ENCODE results near the gene MRPL1.
"Not testable (repeated sequence)": the region's sequence is repeated elsewhere in the genome, so short reads cannot be mapped to it uniquely, and the experiment has no call there.

MRPL1 gene

GRCh38 chr4:77958897-77959296, 96.3 kb downstream of the MRPL1 start:
- Mint-ChIP-seq H3K4me3 (no peak overlapping the region), H3K4me1 (ENCODE audit: low read depth) (peaks cover 17% of the 10 kb centered on the region), H3K27ac (no peak overlapping the region), H3K36me3 (ENCODE audit: low read depth) (peaks cover 15% of the 10 kb centered on the region), H3K9me3 (no peaks in the 10 kb centered on the region), H3K27me3 (no peaks in the 10 kb centered on the region)
- DNase-seq: no peak

DNA sequence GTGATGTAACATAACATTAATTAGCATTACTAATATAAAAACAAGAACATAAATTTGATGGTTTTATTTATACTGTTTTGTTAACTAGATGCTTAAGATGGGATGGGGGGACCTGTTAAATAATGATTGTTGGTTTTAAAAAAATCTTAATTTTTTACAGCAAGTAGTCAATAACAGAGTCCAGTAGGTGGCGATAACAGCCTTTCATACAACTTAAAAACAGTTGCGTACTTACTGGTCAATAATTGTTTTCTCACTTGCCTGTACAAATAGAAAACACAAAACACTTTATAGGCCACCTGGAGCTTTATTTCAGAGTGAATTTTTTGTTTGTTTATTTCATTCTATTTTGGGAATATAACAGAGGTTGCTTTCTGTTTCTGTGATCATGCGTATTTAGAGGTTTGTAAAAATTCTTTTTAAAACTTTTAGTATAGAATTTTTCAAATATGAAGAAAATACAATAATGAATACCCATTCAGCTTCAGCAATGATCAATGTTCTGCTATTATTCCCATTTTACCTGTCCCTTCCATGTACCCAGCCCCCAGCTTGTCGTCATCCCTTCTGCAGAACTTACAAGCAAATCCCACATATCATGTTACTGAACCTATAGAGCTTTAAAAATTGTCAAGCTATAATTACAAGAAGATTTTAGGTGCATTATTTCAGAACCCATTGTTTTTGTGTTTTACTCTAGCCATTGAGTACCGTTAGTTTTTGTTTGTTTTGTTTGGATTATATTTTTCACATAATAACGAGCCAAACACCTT, 97.1 kb downstream of the MRPL1 start:
- H3K4me1 Mint-ChIP-seq (ENCODE audit: low read depth): peaks cover 17% of the 10 kb centered on the region
- H3K27me3 Mint-ChIP-seq: no peaks in the 10 kb centered on the region
- no peaks in the 10 kb centered on the region for H3K9me3 Mint-ChIP-seq
- H3K27ac Mint-ChIP-seq: no peak overlapping the region
- DNase-seq: no peak
- H3K36me3 Mint-ChIP-seq (ENCODE audit: low read depth): peaks cover 8% of the 10 kb centered on the region
- H3K4me3 Mint-ChIP-seq: no peak overlapping the region

DNA sequence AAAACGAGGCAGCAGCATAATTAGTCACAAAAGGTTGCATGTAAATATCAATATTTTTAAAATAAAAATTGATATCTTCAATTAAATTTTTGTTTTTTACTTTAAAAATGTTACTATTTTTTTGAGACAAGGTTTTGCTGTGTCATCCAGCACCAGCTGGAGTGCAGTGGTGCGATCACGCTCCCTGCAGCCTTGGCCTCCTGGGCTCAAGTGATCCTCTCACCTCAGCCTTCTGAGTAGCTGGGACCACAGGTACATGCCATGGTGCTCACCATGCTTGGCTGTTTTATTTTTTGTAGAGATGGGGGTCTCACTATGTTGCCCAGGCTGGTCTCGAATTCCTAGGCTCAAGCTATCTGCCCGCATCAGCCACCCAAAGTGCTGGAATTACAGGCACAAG, 97.7 kb downstream of the MRPL1 start:
- Mint-ChIP-seq H3K27me3 (no peaks in the 10 kb centered on the region), H3K27ac (no peak overlapping the region), H3K9me3 (no peaks in the 10 kb centered on the region), H3K36me3 (ENCODE audit: low read depth) (peaks cover 4% of the 10 kb centered on the region), H3K4me3 (no peak overlapping the region), H3K4me1 (ENCODE audit: low read depth) (peaks cover 17% of the 10 kb centered on the region)
- no peak for DNase-seq

DNA sequence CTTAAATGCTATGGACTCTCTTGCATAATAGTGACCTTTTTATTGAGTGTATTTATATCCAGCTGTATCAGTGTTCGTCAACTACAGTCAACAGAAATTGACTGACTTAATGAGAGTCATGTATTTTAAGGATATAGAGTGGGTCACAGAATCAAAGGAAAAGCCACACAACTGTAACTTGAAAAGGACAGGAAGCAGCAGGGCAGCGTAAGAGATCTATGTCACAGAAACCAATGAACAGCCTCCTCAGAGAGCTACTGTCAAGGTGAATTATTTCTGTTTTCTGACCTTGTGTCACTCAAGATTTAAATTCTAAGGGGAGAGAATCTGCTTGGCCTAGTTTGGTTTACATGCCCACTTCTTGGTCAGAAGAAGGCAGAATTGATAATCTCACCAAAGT, 100.4 kb downstream of the MRPL1 start:
- H3K27me3 Mint-ChIP-seq: no peaks in the 10 kb centered on the region
- no peak for DNase-seq
- H3K4me1 Mint-ChIP-seq (ENCODE audit: low read depth): peaks cover 5% of the 10 kb centered on the region
- H3K36me3 Mint-ChIP-seq (ENCODE audit: low read depth): no peaks in the 10 kb centered on the region
- no peaks in the 10 kb centered on the region for H3K9me3 Mint-ChIP-seq
- H3K27ac Mint-ChIP-seq: no peak overlapping the region
- H3K4me3 Mint-ChIP-seq: no peak overlapping the region

DNA sequence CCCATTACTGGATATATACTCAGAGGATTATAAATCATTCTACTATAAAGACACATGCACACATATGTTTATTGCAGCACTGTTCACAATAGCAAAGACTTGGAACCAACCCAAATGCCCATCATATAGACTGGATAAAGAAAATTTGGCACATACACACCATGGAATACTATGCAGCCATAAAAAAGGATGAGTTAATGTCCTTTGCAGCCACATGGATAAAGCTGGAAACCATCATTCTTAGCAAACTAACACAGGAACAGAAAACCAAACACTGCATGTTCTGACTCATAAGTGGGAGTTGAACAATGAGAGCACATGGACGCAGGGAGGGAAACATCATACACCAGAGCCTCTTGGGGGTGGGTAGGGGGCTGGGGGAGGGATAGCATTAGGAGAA, 111.0 kb downstream of the MRPL1 start:
- not testable (repeated sequence) for H3K36me3 Mint-ChIP-seq (ENCODE audit: low read depth); DNase-seq; H3K9me3 Mint-ChIP-seq; H3K4me3 Mint-ChIP-seq; H3K27ac Mint-ChIP-seq; H3K4me1 Mint-ChIP-seq (ENCODE audit: low read depth)
- H3K27me3 Mint-ChIP-seq: peaks cover 21% of the 10 kb centered on the region

DNA sequence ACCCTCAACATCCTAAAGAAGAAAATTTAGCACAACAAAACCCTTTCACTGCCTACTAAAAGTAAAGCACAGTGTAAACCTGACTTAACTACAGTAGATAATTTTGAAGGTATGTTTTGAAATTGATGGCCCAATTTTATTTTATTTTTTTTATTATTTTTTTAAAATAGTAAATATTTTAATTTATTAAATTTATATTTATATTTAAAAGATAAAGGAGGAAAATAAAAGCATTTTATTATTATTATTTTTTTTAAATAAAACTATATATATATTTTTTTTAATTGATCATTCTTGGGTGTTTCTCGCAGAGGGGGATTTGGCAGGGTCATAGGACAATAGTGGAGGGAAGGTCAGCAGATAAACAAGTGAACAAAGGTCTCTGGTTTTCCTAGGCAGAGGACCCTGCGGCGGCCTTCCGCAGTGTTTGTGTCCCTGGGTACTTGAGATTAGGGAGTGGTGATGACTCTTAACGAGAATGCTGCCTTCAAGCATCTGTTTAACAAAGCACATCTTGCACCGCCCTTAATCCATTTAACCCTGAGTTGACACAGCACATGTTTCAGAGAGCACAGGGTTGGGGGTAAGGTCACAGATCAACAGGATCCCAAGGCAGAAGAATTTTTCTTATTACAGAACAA, 120.4 kb downstream of the MRPL1 start:
- not testable (repeated sequence) for H3K36me3 Mint-ChIP-seq (ENCODE audit: low read depth); H3K9me3 Mint-ChIP-seq; DNase-seq; H3K4me1 Mint-ChIP-seq (ENCODE audit: low read depth); H3K27ac Mint-ChIP-seq; H3K4me3 Mint-ChIP-seq
- H3K27me3 Mint-ChIP-seq: peaks cover 19% of the 10 kb centered on the region

GRCh38 chr4:77983612-77984311, 121.1 kb downstream of the MRPL1 start:
- H3K36me3 Mint-ChIP-seq (ENCODE audit: low read depth); H3K9me3 Mint-ChIP-seq; H3K27ac Mint-ChIP-seq; H3K4me3 Mint-ChIP-seq; H3K4me1 Mint-ChIP-seq (ENCODE audit: low read depth); DNase-seq: not testable (repeated sequence)
- peaks cover 19% of the 10 kb centered on the region for H3K27me3 Mint-ChIP-seq

DNA sequence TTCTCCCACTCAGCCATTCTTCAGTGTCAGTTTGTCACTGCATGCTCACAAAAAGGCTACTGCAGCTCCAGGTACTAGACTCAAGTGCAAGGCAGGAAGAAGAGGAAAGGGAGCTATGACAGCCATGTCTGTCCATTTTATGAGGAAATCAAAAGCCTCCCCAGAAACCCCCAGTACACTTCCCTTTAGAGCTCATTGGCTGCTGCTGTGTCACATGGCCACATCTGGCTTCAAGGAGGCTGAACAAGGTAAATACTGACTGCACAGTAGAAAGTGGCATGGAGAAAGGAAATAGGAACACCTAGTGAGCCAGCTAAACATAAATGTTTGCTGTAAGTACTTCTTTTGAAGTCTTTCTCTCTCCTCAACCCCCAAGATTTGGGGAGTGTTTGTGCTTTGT, 127.3 kb downstream of the MRPL1 start:
- peaks cover 12% of the 10 kb centered on the region for H3K27me3 Mint-ChIP-seq
- no peaks in the 10 kb centered on the region for H3K4me1 Mint-ChIP-seq (ENCODE audit: low read depth)
- H3K4me3 Mint-ChIP-seq: no peak overlapping the region
- no peak overlapping the region for H3K27ac Mint-ChIP-seq
- H3K9me3 Mint-ChIP-seq: no peaks in the 10 kb centered on the region
- no peaks in the 10 kb centered on the region for H3K36me3 Mint-ChIP-seq (ENCODE audit: low read depth)
- no peak for DNase-seq

- DNase-seq: no peak
- peaks cover 12% of the 10 kb centered on the region for H3K27me3 Mint-ChIP-seq
These were observed 127.8 kb downstream of the MRPL1 start for GRCh38 chr4:77990456-77990855.

GRCh38 chr4:77990904-77991358, 128.3 kb downstream of the MRPL1 start:
- no peaks in the 10 kb centered on the region for H3K4me1 Mint-ChIP-seq (ENCODE audit: low read depth)
- no peaks in the 10 kb centered on the region for H3K9me3 Mint-ChIP-seq
- H3K27ac Mint-ChIP-seq: no peak overlapping the region
- DNase-seq: no peak
- H3K27me3 Mint-ChIP-seq: peaks cover 12% of the 10 kb centered on the region
- no peaks in the 10 kb centered on the region for H3K36me3 Mint-ChIP-seq (ENCODE audit: low read depth)
- no peak overlapping the region for H3K4me3 Mint-ChIP-seq

More at GRCh38 chr4:77990456-77990855, 127.8 kb downstream of the MRPL1 start:
- H3K4me3 Mint-ChIP-seq: no peak overlapping the region
- no peaks in the 10 kb centered on the region for H3K36me3 Mint-ChIP-seq (ENCODE audit: low read depth)
- no peaks in the 10 kb centered on the region for H3K9me3 Mint-ChIP-seq
- no peak overlapping the region for H3K27ac Mint-ChIP-seq
- no peaks in the 10 kb centered on the region for H3K4me1 Mint-ChIP-seq (ENCODE audit: low read depth)

DNA sequence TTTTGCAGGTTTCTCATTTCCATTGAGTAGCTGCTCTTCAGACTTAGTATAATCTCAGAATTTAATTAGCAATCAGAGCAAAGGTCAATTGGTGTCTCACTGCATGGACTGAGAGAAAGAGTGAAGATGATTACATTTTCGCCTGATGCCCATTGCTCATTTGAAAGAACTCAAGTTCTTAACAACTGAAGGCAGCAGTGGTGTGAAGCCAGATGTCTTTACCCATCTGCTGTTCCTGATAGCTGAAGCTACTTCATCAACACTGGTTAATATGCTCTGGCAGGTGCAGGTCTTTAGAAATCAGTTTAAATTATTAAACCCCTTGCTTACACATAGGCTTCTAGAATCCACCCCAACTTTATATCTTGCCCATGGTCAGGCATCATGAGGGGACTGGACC, 130.0 kb downstream of the MRPL1 start:
- H3K4me1 Mint-ChIP-seq (ENCODE audit: low read depth): no peaks in the 10 kb centered on the region
- H3K9me3 Mint-ChIP-seq: no peaks in the 10 kb centered on the region
- H3K27me3 Mint-ChIP-seq: peaks cover 12% of the 10 kb centered on the region
- no peaks in the 10 kb centered on the region for H3K36me3 Mint-ChIP-seq (ENCODE audit: low read depth)
- no peak for DNase-seq
- no peak overlapping the region for H3K4me3 Mint-ChIP-seq
- no peak overlapping the region for H3K27ac Mint-ChIP-seq

- no peak overlapping the region for H3K27ac Mint-ChIP-seq
- H3K9me3 Mint-ChIP-seq: no peaks in the 10 kb centered on the region
- H3K27me3 Mint-ChIP-seq: peaks cover 3% of the 10 kb centered on the region
- no peaks in the 10 kb centered on the region for H3K4me1 Mint-ChIP-seq (ENCODE audit: low read depth)
- H3K4me3 Mint-ChIP-seq: no peak overlapping the region
- H3K36me3 Mint-ChIP-seq (ENCODE audit: low read depth): no peaks in the 10 kb centered on the region
- no peak for DNase-seq
These were observed 131.6 kb downstream of the MRPL1 start for GRCh38 chr4:77994194-77994721.

- Mint-ChIP-seq H3K4me3 (no peak overlapping the region), H3K27ac (no peak overlapping the region), H3K9me3 (no peaks in the 10 kb centered on the region), H3K27me3 (peaks cover 3% of the 10 kb centered on the region), H3K4me1 (ENCODE audit: low read depth) (no peaks in the 10 kb centered on the region), H3K36me3 (ENCODE audit: low read depth) (no peaks in the 10 kb centered on the region)
- DNase-seq: no peak
These were observed 133.4 kb downstream of the MRPL1 start for GRCh38 chr4:77996076-77996475.

DNA sequence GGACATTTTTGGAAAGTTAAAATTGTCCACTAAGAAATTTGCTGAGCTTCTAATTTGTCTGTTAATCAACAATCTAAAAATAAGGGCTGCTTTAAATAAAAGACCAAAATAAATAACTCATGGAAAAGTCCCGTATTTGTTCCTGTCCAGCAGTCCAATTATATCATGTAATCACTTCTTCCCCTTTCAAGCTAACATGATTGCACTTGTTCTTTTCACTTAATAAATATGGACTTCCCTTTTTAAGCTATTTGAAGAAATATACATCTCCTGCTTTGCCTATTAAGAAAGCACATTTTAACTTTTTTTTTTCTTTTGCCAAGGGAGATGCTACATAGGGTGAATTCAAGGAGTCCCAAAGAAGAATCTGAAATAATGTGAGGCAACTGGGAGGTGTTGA, 138.9 kb downstream of the MRPL1 start:
- no peak for DNase-seq
- Mint-ChIP-seq H3K4me3 (no peak overlapping the region), H3K27me3 (peaks cover 6% of the 10 kb centered on the region), H3K4me1 (ENCODE audit: low read depth) (no peaks in the 10 kb centered on the region), H3K27ac (no peak overlapping the region), H3K36me3 (ENCODE audit: low read depth) (no peaks in the 10 kb centered on the region), H3K9me3 (no peaks in the 10 kb centered on the region)

- H3K9me3 Mint-ChIP-seq: no peaks in the 10 kb centered on the region
- no peak overlapping the region for H3K4me3 Mint-ChIP-seq
- no peaks in the 10 kb centered on the region for H3K36me3 Mint-ChIP-seq (ENCODE audit: low read depth)
- H3K27me3 Mint-ChIP-seq: peaks cover 6% of the 10 kb centered on the region
- no peak for DNase-seq
- no peak overlapping the region for H3K27ac Mint-ChIP-seq
- H3K4me1 Mint-ChIP-seq (ENCODE audit: low read depth): no peaks in the 10 kb centered on the region
These were observed 139.6 kb downstream of the MRPL1 start for GRCh38 chr4:78002260-78002659.
